Activated T-cell treated with anti-CD3 and anti-CD28 coated beads, Interleukin-2, amount 50 U/mL, for 72 hours (primary cell): ENCODE results near the gene SMARCC2. TPM values are rescaled to one million over a fixed set of nuclear protein-coding genes. Genes with fewer than 3 reads are reported as not detected.

ENCODE experiments used
- ATAC-seq, 2 donors: fragments of 150-1000 bp; cut with Tn5 transposase; replicated peaks in 1 of 2; 2 replicates each; pipeline ENCODE4 v1.10.0; 2021; ENCODE audit warnings: moderate library complexity in 2 of 2, mild to moderate bottlenecking in 1 of 2
- DNase-seq, 2 donors: peaks; one replicate each; pipeline ENCODE4 v3.0.0; 2021 to 2022; ENCODE audit warnings: mixed read lengths in 1 of 2
- H3K27ac Mint-ChIP-seq: one replicate; pipeline ENCODE4 v1.8.0; 2022; ENCODE audit warnings: mild to moderate bottlenecking, moderate library complexity, mixed read lengths
- H3K27me3 Mint-ChIP-seq: one replicate; pipeline ENCODE4 v1.8.0; 2022; ENCODE audit warnings: low read depth, mixed read lengths
- H3K36me3 Mint-ChIP-seq, 2 donors: one replicate each; pipeline ENCODE4 v1.8.0; 2022; ENCODE audit warnings: mixed read lengths in 2 of 2, mild to moderate bottlenecking in 1 of 2; ENCODE audit not compliant: insufficient read depth in 2 of 2
- H3K4me1 Mint-ChIP-seq: one replicate; pipeline ENCODE4 v1.8.0; 2022; ENCODE audit warnings: low read depth, mixed read lengths
- H3K4me3 Mint-ChIP-seq, 2 donors: one replicate each; pipeline ENCODE4 v1.8.0; 2022; ENCODE audit warnings: mild to moderate bottlenecking in 2 of 2, mixed read lengths in 2 of 2, moderate library complexity in 2 of 2
- H3K9me3 Mint-ChIP-seq, 2 donors: one replicate each; pipeline ENCODE4 v1.8.0; 2022; ENCODE audit warnings: mixed read lengths in 2 of 2
- total RNA-seq, 2 donors: library from RNA; stranded (reverse); gene quantifications; one replicate each; pipeline ENCODE4 v1.2.3, GENCODE V29; 2022

SMARCC2 gene
- total RNA-seq, 2 donors from 2014 or later = 99.7 to 104 TPM

- H3K9me3 Mint-ChIP-seq = no peaks in the 10 kb centered on the region
- H3K27ac Mint-ChIP-seq = peak overlapping the region; percentile 97
- DNase-seq (no peak), ATAC-seq (no peak)
- H3K4me3 Mint-ChIP-seq = peak overlapping the region; percentile 99 to 100
- peaks cover 46% of the 10 kb centered on the region for H3K4me1 Mint-ChIP-seq
- H3K36me3 Mint-ChIP-seq = peaks cover 5 to 10% of the 10 kb centered on the region in 2 donors
- no peaks in the 10 kb centered on the region for H3K27me3 Mint-ChIP-seq
These were observed 33.2 kb upstream of the SMARCC2 start for GRCh38 chr12:56222531-56222895.

- ATAC-seq (peak; percentile 89 to 92), DNase-seq (peak; percentile 94 to 95)
- H3K4me1 Mint-ChIP-seq = peaks cover 46% of the 10 kb centered on the region
- H3K4me3 Mint-ChIP-seq = peak within 1 kb of the TSS; percentile 99 to 100
- H3K9me3 Mint-ChIP-seq = no peaks in the 10 kb centered on the region
- H3K27ac Mint-ChIP-seq = peak within 1 kb of the TSS; percentile 97
- no peaks in the 10 kb centered on the region for H3K27me3 Mint-ChIP-seq
- peaks cover 5 to 7% of the 10 kb centered on the region in 2 donors for H3K36me3 Mint-ChIP-seq
These were observed 32.7 kb upstream of the SMARCC2 start, which contains the start of gene RNF41 for GRCh38 chr12:56221757-56222530. RNF41 (minus strand) TSS chr12:56221922; CDS start chr12:56214047, 7,875 bp downstream.

DNA sequence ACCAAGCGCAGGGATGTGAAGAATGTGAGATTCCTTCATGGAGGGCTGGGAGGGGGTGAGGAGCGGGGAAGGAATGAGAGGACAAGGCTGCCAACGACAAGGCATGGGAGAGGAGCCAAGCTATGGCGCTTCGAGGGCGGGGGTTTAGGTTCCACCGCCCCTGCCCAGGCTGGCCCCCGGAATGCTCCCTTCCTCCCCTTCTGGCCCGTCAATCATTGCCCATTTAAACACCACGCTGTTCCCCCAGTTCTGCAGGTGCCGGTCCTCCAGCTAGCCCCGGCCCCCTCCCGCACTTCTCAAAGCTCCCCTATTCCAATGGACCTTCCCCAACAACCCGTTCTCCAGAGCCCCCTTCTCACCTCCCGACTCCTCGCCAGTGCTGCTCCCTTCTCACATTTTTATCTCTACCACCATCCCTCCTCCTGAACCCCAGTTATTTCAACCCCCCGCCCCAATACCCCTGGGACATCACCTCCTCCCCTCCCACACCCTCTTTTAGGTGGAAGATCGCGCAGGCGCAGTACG is 32.0 kb upstream of the SMARCC2 start:
- H3K27ac Mint-ChIP-seq = peak overlapping the region; percentile 97
- peaks cover 46% of the 10 kb centered on the region for H3K4me1 Mint-ChIP-seq
- no peaks in the 10 kb centered on the region for H3K9me3 Mint-ChIP-seq
- peak; percentile 40 to 45 for ATAC-seq
- H3K4me3 Mint-ChIP-seq = peak overlapping the region; percentile 99 to 100
- H3K27me3 Mint-ChIP-seq = no peaks in the 10 kb centered on the region
- H3K36me3 Mint-ChIP-seq = peaks cover 5 to 8% of the 10 kb centered on the region in 2 donors
- DNase-seq = peak; percentile 18 to 23

DNA sequence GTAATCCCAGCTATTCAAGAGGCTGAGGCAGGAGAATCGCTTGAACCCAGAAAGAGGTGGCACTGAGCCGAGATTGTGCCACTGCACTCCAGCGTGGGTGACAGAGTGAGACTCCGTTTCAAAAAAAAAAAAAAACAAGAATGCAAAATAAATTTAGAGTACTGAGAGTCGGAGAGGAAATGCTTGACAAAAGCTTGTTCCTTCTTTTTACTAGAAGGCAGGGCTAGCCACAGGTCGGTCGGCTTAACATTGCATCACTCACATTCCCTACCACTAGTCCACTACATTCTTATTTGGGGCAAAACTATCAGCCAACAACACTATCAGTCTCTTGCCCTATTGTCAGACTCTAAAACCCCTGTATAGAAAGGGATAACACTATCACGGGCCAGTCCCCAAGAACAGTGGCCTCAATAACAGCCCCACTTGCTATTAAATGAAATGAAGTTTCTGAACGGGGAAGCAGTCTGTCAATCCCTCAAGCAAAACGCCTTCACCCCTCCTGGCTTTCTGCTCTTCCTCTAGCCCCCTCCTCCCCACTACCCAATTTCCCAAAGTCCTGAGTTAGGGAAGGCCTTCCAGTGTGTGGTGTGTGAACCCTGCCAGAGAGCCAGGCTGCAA is 31.4 kb upstream of the SMARCC2 start:
- Mint-ChIP-seq H3K4me1 (peaks cover 42% of the 10 kb centered on the region), H3K27ac (peak overlapping the region; percentile 93), H3K4me3 (peak overlapping the region; percentile 99 to 100), H3K36me3 (peaks cover 5% of the 10 kb centered on the region in 2 donors), H3K9me3 (no peaks in the 10 kb centered on the region), H3K27me3 (no peaks in the 10 kb centered on the region)
- DNase-seq (no peak), ATAC-seq (no peak)

GRCh38 chr12:56219840-56220239 is 30.6 kb upstream of the SMARCC2 start:
- ATAC-seq = no peak
- no peak for DNase-seq
- peak overlapping the region; percentile 22 to 51 for H3K4me3 Mint-ChIP-seq
- no peaks in the 10 kb centered on the region for H3K27me3 Mint-ChIP-seq
- no peak overlapping the region for H3K27ac Mint-ChIP-seq
- no peaks in the 10 kb centered on the region for H3K9me3 Mint-ChIP-seq
- H3K36me3 Mint-ChIP-seq = peaks cover 8 to 11% of the 10 kb centered on the region in 2 donors
- H3K4me1 Mint-ChIP-seq = peaks cover 39% of the 10 kb centered on the region

DNA sequence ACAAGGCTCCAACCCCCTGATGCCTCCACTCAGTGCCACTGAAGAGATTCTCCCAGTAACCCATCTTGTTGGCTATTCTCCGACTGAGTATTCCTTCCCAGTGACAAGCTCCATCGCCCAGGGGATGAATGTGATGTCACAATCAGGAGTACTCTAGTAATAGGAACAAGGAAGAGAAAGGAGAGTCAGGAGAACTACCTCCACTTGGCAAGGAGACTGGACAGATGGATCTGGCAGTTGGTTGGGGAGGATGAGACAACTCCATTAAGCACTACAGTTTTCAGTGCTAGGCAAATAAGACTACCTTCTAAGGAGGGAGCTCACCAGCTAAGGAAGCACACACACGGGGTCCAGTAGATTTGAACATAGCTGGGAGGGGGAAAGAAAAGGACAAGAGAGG is 27.2 kb upstream of the SMARCC2 start:
- H3K4me1 Mint-ChIP-seq = peaks cover 19% of the 10 kb centered on the region
- peaks cover 11 to 20% of the 10 kb centered on the region in 2 donors for H3K36me3 Mint-ChIP-seq
- no peak for DNase-seq
- no peaks in the 10 kb centered on the region for H3K9me3 Mint-ChIP-seq
- no peak for ATAC-seq
- no peak overlapping the region for H3K4me3 Mint-ChIP-seq
- H3K27ac Mint-ChIP-seq = no peak overlapping the region
- no peaks in the 10 kb centered on the region for H3K27me3 Mint-ChIP-seq

GRCh38 chr12:56213878-56214277 is 24.6 kb upstream of the SMARCC2 start:
- Mint-ChIP-seq H3K4me1 (peaks cover 12% of the 10 kb centered on the region), H3K36me3 (peaks cover 10 to 27% of the 10 kb centered on the region in 2 donors)
- ATAC-seq = no peak

GRCh38 chr12:56212361-56212760 is 23.1 kb upstream of the SMARCC2 start:
- no peak for DNase-seq
- Mint-ChIP-seq H3K36me3 (peaks cover 13 to 33% of the 10 kb centered on the region in 2 donors), H3K4me3 (no peak overlapping the region), H3K27ac (no peak overlapping the region), H3K9me3 (no peaks in the 10 kb centered on the region), H3K4me1 (peaks cover 12% of the 10 kb centered on the region), H3K27me3 (no peaks in the 10 kb centered on the region)
- ATAC-seq = peak; percentile 82 to 99

More at GRCh38 chr12:56213878-56214277, 24.6 kb upstream of the SMARCC2 start:
- no peaks in the 10 kb centered on the region for H3K9me3 Mint-ChIP-seq
- no peak overlapping the region for H3K27ac Mint-ChIP-seq
- H3K27me3 Mint-ChIP-seq = no peaks in the 10 kb centered on the region
- H3K4me3 Mint-ChIP-seq = no peak overlapping the region
- DNase-seq = no peak

DNA sequence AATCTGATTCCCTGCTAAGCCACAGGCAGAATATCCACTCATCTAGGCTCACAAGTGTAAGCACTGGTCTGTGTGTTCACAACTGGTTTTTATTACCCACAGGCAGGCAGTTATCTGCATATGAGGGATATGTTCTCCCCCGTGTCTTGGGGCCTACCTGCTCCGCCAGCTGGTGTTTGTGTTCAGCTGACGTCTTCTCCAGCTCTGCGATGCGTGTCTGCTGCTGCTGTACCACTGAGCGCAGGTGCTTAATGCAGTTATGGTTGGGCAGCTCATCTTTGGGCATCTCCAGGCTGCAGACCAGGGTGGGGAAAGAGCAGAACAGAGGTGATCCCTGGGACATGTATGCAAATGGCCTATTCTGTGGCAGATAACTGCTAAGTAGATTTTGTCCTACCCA is 18.7 kb upstream of the SMARCC2 start:
- Mint-ChIP-seq H3K27me3 (no peaks in the 10 kb centered on the region), H3K4me3 (no peak overlapping the region), H3K36me3 (peaks cover 11 to 24% of the 10 kb centered on the region in 2 donors), H3K27ac (no peak overlapping the region), H3K4me1 (peaks cover 6% of the 10 kb centered on the region), H3K9me3 (no peaks in the 10 kb centered on the region)
- DNase-seq = no peak
- no peak for ATAC-seq

DNA sequence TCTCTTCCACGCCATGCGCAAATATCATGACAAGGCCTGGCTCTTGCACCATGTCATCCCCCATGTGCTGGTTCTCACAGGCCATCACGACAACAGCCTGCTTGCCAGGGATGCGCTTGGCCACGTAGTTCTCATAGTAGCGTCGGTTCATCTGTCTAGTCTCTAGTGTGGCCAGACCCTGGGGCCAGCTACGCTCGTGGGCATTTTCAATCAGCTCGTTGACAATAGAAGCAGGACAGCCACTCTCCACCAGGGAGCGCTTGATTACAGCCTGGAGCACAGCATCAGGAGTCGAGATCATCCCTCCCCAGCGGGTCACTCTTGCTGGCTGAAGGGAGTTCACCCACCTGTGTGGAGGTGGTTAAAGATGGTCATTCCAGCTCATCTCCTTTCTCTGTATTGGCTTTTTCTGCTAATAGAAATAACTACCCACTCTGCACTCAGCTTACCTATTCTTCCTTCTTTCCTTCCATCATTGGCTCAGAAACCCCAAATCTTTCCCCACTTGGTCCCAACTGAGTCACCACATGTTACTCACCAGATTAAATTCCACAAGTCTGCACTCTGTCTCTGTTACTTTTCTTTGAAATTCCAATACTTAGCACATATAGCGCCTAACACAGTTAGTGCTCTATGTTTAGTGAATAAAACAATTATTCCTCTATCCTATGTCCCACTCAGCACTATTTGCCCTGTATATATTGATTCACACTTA is 17.3 kb upstream of the SMARCC2 start:
- H3K9me3 Mint-ChIP-seq = no peaks in the 10 kb centered on the region
- ATAC-seq (peak; percentile 53 to 64), DNase-seq (peak; percentile 32 to 42)
- H3K27me3 Mint-ChIP-seq = no peaks in the 10 kb centered on the region
- no peaks in the 10 kb centered on the region for H3K4me1 Mint-ChIP-seq
- H3K36me3 Mint-ChIP-seq = peaks cover 9 to 24% of the 10 kb centered on the region in 2 donors
- H3K27ac Mint-ChIP-seq = peak overlapping the region; percentile 55
- H3K4me3 Mint-ChIP-seq = no peak overlapping the region

- DNase-seq (no peak), ATAC-seq (no peak)
- H3K27ac Mint-ChIP-seq = no peak overlapping the region
- no peaks in the 10 kb centered on the region for H3K27me3 Mint-ChIP-seq
- peaks cover 9 to 20% of the 10 kb centered on the region in 2 donors for H3K36me3 Mint-ChIP-seq
- no peaks in the 10 kb centered on the region for H3K9me3 Mint-ChIP-seq
- H3K4me1 Mint-ChIP-seq = no peaks in the 10 kb centered on the region
- no peak overlapping the region for H3K4me3 Mint-ChIP-seq
These were observed 16.2 kb upstream of the SMARCC2 start for GRCh38 chr12:56205445-56205844.

- H3K4me1 Mint-ChIP-seq = no peaks in the 10 kb centered on the region
- no peak for ATAC-seq
- H3K27me3 Mint-ChIP-seq = no peaks in the 10 kb centered on the region
- no peak overlapping the region for H3K4me3 Mint-ChIP-seq
- no peak for DNase-seq
- peaks cover 9 to 16% of the 10 kb centered on the region in 2 donors for H3K36me3 Mint-ChIP-seq
- H3K27ac Mint-ChIP-seq = no peak overlapping the region
- H3K9me3 Mint-ChIP-seq = no peaks in the 10 kb centered on the region
These were observed 15.0 kb upstream of the SMARCC2 start for GRCh38 chr12:56204275-56204674.

- Mint-ChIP-seq H3K4me3 (no peak overlapping the region), H3K4me1 (no peaks in the 10 kb centered on the region), H3K36me3 (peaks cover 9 to 12% of the 10 kb centered on the region in 2 donors), H3K27me3 (no peaks in the 10 kb centered on the region), H3K27ac (no peak overlapping the region), H3K9me3 (no peaks in the 10 kb centered on the region)
- no peak for ATAC-seq
- no peak for DNase-seq
These were observed 13.6 kb upstream of the SMARCC2 start for GRCh38 chr12:56202838-56203237.
